Thymus (tissue), 11 donors: ENCODE results near the gene TNFRSF1A. TPM values are rescaled to one million over a fixed set of nuclear protein-coding genes. Genes with fewer than 3 reads are reported as not detected.
A peak's percentile ranks its signal among the peaks of the same experiment; 100 is the strongest.

Experiments used
- DNase-seq, 9 donors: peaks; one replicate each; pipeline ENCODE4 v3.0.0-alpha.2; 2013; ENCODE audit warnings: low spot score in 9 of 9, low read depth in 6 of 9, missing footprints in 1 of 9
- H3K27ac ChIP-seq, 2 donors: one replicate each; pipeline ENCODE4 v1.5.1; 2013; ENCODE audit warnings: control low read depth in 1 of 2, low read depth in 1 of 2, low read length in 1 of 2, mild to moderate bottlenecking in 1 of 2, moderate library complexity in 1 of 2
- H3K27me3 ChIP-seq, 2 donors: one replicate each; pipeline ENCODE4 v1.5.1; 2013; ENCODE audit warnings: low read length in 1 of 2; ENCODE audit not compliant: control insufficient read depth in 2 of 2, insufficient read depth in 1 of 2
- H3K36me3 ChIP-seq, 2 donors: one replicate each; pipeline ENCODE4 v1.5.1; 2013; ENCODE audit warnings: low read length in 1 of 2, mild to moderate bottlenecking in 1 of 2, moderate library complexity in 1 of 2; ENCODE audit not compliant: control insufficient read depth in 2 of 2, insufficient read depth in 2 of 2
- H3K4me1 ChIP-seq, 2 donors: one replicate each; pipeline ENCODE4 v1.5.1; 2013; ENCODE audit warnings: low read length in 2 of 2; ENCODE audit not compliant: control insufficient read depth in 2 of 2, insufficient read depth in 2 of 2
- H3K4me3 ChIP-seq, 2 donors: one replicate each; pipeline ENCODE4 v1.5.1; 2013; ENCODE audit warnings: low read length in 2 of 2, control low read depth in 1 of 2, mild to moderate bottlenecking in 1 of 2
- H3K9me3 ChIP-seq, 2 donors: one replicate each; pipeline ENCODE4 v1.5.1; 2013; ENCODE audit warnings: low read length in 1 of 2, mild to moderate bottlenecking in 1 of 2; ENCODE audit not compliant: control insufficient read depth in 2 of 2, insufficient read depth in 1 of 2
- WGBS: extraction: QIAGEN DNeasy Blood & Tissue Kit; methylation state at CpG from one replicate; pipeline ENCODE4 v1.1.7; 2013; 5-methylcytosine and 5-hydroxymethylcytosine counted together
- polyA plus RNA-seq: library from polyadenylated mRNA; stranded (reverse); fragments of 200-250 nt; gene quantifications from one replicate; pipeline ENCODE4 v1.2.3, GENCODE V29; 2013
- total RNA-seq: library from RNA; stranded (reverse); fragments of 120-200 nt; gene quantifications from one replicate; pipeline ENCODE4 v1.2.4, GENCODE V29; 2013
- donor health status: healthy.

The TNFRSF1A gene
- total and polyA plus RNA-seq, 2 donors = 29.8 to 61.6 TPM

DNA sequence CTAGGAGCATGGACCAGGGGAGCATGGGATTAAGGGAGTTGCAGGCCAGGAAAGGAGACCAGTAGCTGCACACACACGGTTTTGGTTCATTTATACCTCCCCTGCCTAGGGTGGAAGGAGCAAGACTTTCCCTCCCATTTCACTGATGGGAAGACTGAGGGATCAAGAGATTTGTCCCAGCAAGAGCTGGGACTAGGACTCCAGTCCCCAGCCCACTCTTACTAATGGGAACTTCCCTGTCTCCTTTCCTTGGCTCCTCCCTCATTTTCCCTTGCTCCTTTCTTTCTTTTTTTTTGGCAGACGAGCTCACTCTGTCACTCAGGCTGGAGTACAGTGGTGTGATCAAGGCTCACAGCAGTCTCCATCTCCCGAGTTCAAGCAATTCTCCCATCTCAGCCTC lies 20.5 kb upstream of the TNFRSF1A start:
- H3K27ac ChIP-seq = no peak overlapping the region

GRCh38 chr12:6361834-6362233 lies 20.0 kb upstream of the TNFRSF1A start:
- H3K4me1 ChIP-seq = peaks cover 10 to 36% of the 10 kb centered on the region in 2 donors
- no peak overlapping the region for H3K4me3 ChIP-seq
- no peak overlapping the region for H3K27ac ChIP-seq

More for the DNA sequence above, 20.5 kb upstream of the TNFRSF1A start:
- Histone ChIP-seq H3K4me1 (peaks cover 11 to 36% of the 10 kb centered on the region in 2 donors), H3K9me3 (no peaks in the 10 kb centered on the region), H3K36me3 (no peaks in the 10 kb centered on the region), H3K27me3 (peaks cover 0 to 3% of the 10 kb centered on the region in 2 donors), H3K4me3 (no peak overlapping the region)
- no peak for DNase-seq
- 97% methylated on average over 3 of the region's 3 CpGs for WGBS

GRCh38 chr12:6360578-6361490 lies 19.0 kb upstream of the TNFRSF1A start:
- peak in 1 of 9 donors; percentile 38 for DNase-seq
- Histone ChIP-seq H3K36me3 (no peaks in the 10 kb centered on the region), H3K27me3 (peaks cover 0 to 3% of the 10 kb centered on the region in 2 donors), H3K9me3 (no peaks in the 10 kb centered on the region), H3K4me3 (no peak overlapping the region), H3K4me1 (peaks cover 10 to 39% of the 10 kb centered on the region in 2 donors), H3K27ac (peak overlapping the region in 1 of 2 donors; percentile 51)
- WGBS = 75% methylated on average over 11 of the region's 11 CpGs

More at GRCh38 chr12:6361834-6362233, 20.0 kb upstream of the TNFRSF1A start:
- WGBS = 94% methylated on average over 14 of the region's 14 CpGs
- H3K27me3 ChIP-seq = peaks cover 0 to 3% of the 10 kb centered on the region in 2 donors
- no peaks in the 10 kb centered on the region for H3K9me3 ChIP-seq
- no peaks in the 10 kb centered on the region for H3K36me3 ChIP-seq
- no peak for DNase-seq

GRCh38 chr12:6360080-6360571 lies 18.2 kb upstream of the TNFRSF1A start:
- Histone ChIP-seq H3K36me3 (no peaks in the 10 kb centered on the region), H3K4me3 (no peak overlapping the region), H3K9me3 (peaks cover 0 to 5% of the 10 kb centered on the region in 2 donors), H3K27me3 (peaks cover 0 to 3% of the 10 kb centered on the region in 2 donors), H3K4me1 (peaks cover 10 to 44% of the 10 kb centered on the region in 2 donors), H3K27ac (peak overlapping the region in 1 of 2 donors; percentile 48)
- 54% methylated on average over 7 of the region's 7 CpGs for WGBS
- DNase-seq = peak in 1 of 9 donors; percentile 34

- H3K27me3 ChIP-seq = peaks cover 0 to 3% of the 10 kb centered on the region in 2 donors
- no peak overlapping the region for H3K4me3 ChIP-seq
- H3K4me1 ChIP-seq = peaks cover 8 to 52% of the 10 kb centered on the region in 2 donors
- no peak for DNase-seq
- 92% methylated on average over 1 of the region's 1 CpG for WGBS
- H3K9me3 ChIP-seq = peaks cover 0 to 8% of the 10 kb centered on the region in 2 donors
- no peaks in the 10 kb centered on the region for H3K36me3 ChIP-seq
- no peak overlapping the region for H3K27ac ChIP-seq
These were observed 17.0 kb upstream of the TNFRSF1A start for GRCh38 chr12:6358881-6359280.

- 84% methylated on average over 5 of the region's 5 CpGs for WGBS
- no peak overlapping the region for H3K27ac ChIP-seq
- no peak overlapping the region for H3K4me3 ChIP-seq
- peaks cover 8 to 41% of the 10 kb centered on the region in 2 donors for H3K4me1 ChIP-seq
- H3K9me3 ChIP-seq = peaks cover 0 to 8% of the 10 kb centered on the region in 2 donors
- H3K27me3 ChIP-seq = no peaks in the 10 kb centered on the region
- H3K36me3 ChIP-seq = no peaks in the 10 kb centered on the region
- DNase-seq = no peak
These were observed 14.5 kb upstream of the TNFRSF1A start for GRCh38 chr12:6356374-6356820.

DNA sequence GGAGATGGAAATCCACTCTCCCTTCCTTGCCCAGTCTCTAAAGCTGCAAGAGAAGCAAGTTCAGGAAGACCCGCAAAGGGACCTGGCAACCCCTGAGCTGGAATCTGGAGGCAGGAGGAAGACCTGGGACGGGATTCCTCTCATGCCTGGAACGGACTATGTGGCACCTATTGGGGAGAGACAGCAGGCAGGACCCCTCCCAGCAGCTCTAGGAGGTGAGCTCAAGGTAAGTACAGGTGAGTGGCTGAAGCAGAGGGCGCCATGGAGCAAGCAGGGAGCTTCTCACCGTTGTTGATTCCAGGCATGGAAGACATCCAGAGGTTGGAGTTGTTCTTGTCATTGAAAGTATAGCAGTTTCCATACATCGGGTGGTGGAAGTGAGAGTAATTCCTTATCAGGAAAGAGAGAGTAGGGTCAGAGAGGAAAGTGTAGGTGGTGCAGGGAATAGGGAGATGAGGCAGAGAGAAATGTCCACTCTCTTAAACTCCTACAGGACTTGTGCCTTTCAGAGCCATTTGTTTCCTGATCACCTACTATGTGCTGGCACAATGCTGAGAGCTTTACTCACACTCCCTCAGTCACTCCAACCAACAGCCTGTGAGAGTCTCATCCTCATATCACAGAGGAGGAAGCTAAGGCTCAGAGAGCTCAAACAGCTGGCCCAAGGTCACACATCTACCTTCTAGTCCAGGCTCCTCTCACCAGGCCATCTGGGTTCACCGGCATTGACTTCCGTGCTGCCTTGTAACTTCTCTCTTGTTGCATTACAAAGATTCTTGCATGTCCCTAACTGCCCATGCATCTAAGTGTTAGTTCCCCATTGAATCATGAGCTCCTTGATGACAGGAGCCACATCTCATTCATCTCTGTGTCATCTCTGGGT lies 13.9 kb upstream of the TNFRSF1A start:
- DNase-seq = no peak
- Histone ChIP-seq H3K4me1 (peaks cover 4 to 35% of the 10 kb centered on the region in 2 donors), H3K27me3 (no peaks in the 10 kb centered on the region), H3K36me3 (no peaks in the 10 kb centered on the region), H3K4me3 (no peak overlapping the region), H3K27ac (no peak overlapping the region), H3K9me3 (peaks cover 0 to 8% of the 10 kb centered on the region in 2 donors)
- WGBS = 95% methylated on average over 8 of the region's 8 CpGs

GRCh38 chr12:6354495-6355393 lies 12.9 kb upstream of the TNFRSF1A start:
- Histone ChIP-seq H3K27me3 (no peaks in the 10 kb centered on the region), H3K4me3 (no peak overlapping the region), H3K27ac (no peak overlapping the region), H3K36me3 (no peaks in the 10 kb centered on the region), H3K4me1 (peaks cover 0 to 27% of the 10 kb centered on the region in 2 donors), H3K9me3 (peaks cover 0 to 8% of the 10 kb centered on the region in 2 donors)
- WGBS = 98% methylated on average over 10 of the region's 10 CpGs
- DNase-seq = no peak
